H1 (cell line): Measurements from ENCODE around the gene SLC15A1.

Source experiments
- ASH2L ChIP-seq: fragments of 200-600, 300-600 bp; sonication (generic); IDR thresholded peaks from one replicate; pipeline ENCODE4 v1.7.1; 2017; ENCODE audit warnings: low read length
- ATF3 ChIP-seq: IDR thresholded peaks from 2 replicates; pipeline ENCODE4 v1.6.1; 2011; ENCODE audit warnings: low read depth, mild to moderate bottlenecking, low read length; ENCODE audit not compliant: insufficient read depth
- EZH2 ChIP-seq: fragments of 200-600 bp; sonication (generic); IDR thresholded peaks from 2 replicates; pipeline ENCODE4 v1.7.1; 2012; ENCODE audit warnings: low read depth, mild to moderate bottlenecking, moderate library complexity, low read length, inconsistent platforms; ENCODE audit not compliant: severe bottlenecking
- POLR2A ChIP-seq, 2 experiments: IDR thresholded peaks; 1 replicate in 1 of 2; 2 replicates in 1 of 2; pipeline ENCODE4 v1.6.1; 2011; ENCODE audit warnings: low read depth in 2 of 2, low read length in 2 of 2, mild to moderate bottlenecking in 2 of 2; ENCODE audit errors: control extremely low read depth in 1 of 2
- POLR2AphosphoS5 ChIP-seq: IDR thresholded peaks from 2 replicates; pipeline ENCODE4 v1.6.1; 2011; ENCODE audit warnings: low read depth, low read length
- RBBP5 ChIP-seq: IDR thresholded peaks from 2 replicates; pipeline ENCODE4 v1.7.1; 2012; ENCODE audit warnings: low read depth, mild to moderate bottlenecking, inconsistent platforms, low read length, moderate library complexity, borderline replicate concordance
- TCF12 ChIP-seq: IDR thresholded peaks from 2 replicates; pipeline ENCODE4 v1.6.1; 2011; ENCODE audit warnings: low read depth, mild to moderate bottlenecking, low read length

- TF ChIP-seq ATF3, result no peak
- no peak for TF ChIP-seq POLR2AphosphoS5
- no peak for TF ChIP-seq ASH2L
- no peak for TF ChIP-seq RBBP5
- no peak for TF ChIP-seq POLR2A (IDR thresholded peaks at IDR 0.05; ENCODE audit: control extremely low read depth in 1 of 2, low read depth in 2 of 2, low read length in 2 of 2)
- no peak for TF ChIP-seq TCF12
- TF ChIP-seq EZH2, result no peak
Observed at GRCh38 chr13:98717891-98718290, 34.6 kb downstream of the SLC15A1 start.
